Measurements from ENCODE around the gene MAP2K5.

The MAP2K5 gene

DNA sequence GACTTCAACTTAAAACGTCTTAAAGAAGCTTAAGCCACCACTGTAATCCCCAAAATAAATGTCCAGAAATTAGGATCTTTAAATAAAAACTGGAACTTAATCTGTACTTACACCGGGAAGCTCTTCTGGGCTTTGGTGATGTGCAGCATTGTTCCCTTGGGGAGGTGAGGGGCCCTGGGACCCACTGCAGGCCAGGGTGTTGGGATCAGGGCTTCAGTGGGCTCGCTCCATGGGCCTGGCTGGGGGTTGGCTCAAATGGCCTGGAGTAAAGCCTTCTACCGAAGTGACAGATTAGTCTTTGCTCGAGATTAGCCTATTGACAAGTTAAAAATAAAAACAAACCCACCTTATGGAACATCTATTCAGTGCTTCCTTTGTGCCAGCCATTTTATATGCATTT lies 303.5 kb downstream of the MAP2K5 start:
- no peak for DNase-seq (ENCODE audit: low read depth, low spot score)
- TF ChIP-seq, protein P1, sequence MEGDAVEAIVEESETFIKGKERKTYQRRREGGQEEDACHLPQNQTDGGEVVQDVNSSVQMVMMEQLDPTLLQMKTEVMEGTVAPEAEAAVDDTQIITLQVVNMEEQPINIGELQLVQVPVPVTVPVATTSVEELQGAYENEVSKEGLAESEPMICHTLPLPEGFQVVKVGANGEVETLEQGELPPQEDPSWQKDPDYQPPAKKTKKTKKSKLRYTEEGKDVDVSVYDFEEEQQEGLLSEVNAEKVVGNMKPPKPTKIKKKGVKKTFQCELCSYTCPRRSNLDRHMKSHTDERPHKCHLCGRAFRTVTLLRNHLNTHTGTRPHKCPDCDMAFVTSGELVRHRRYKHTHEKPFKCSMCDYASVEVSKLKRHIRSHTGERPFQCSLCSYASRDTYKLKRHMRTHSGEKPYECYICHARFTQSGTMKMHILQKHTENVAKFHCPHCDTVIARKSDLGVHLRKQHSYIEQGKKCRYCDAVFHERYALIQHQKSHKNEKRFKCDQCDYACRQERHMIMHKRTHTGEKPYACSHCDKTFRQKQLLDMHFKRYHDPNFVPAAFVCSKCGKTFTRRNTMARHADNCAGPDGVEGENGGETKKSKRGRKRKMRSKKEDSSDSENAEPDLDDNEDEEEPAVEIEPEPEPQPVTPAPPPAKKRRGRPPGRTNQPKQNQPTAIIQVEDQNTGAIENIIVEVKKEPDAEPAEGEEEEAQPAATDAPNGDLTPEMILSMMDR (IDR thresholded peaks at IDR 0.05; ENCODE audit: insufficient read depth, low read length, missing control alignments): no peak
- ChIA-PET POLR2A (no interaction called here), CTCF (interaction anchor here (1.3 to 3.0 kb wide), 2 partner anchors 17 to 345 kb away, joined by 3 to 15 read pairs; no protein-coding TSS in a partner anchor)
- H3K4me3 ChIP-seq (ENCODE audit: low read depth, low read length): no peak overlapping the region

- TF ChIP-seq, protein P1 (IDR thresholded peaks at IDR 0.05; ENCODE audit: insufficient read depth, low read length, missing control alignments): no peak
- no peak for DNase-seq (ENCODE audit: low read depth, low spot score)
- ChIA-PET CTCF (no interaction called here), POLR2A (no interaction called here)
- H3K4me3 ChIP-seq (ENCODE audit: low read depth, low read length): no peak overlapping the region
Measured at GRCh38 chr15:67849538-67849937, 307.0 kb downstream of the MAP2K5 start.

DNA sequence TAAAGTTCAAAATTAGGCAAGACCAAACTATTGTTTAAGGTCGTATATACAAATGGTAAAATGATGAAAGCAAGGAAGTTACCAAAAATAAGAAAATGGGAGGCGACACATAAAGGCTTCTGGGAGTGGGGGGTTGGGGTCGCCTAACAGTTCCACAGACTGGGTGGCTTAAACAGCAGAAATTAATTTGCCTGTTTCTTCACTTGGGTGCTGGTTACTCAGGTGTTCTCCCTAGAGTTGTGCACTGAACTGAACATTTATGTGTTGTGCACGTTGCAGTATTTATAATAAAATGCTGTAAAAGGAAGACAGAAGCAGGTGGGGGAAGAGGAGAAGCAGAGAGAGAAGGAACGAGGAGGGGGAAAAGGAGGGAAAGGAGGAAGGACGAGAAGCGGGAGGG lies 307.8 kb downstream of the MAP2K5 start:
- H3K4me3 ChIP-seq (ENCODE audit: low read depth, low read length): no peak overlapping the region
- TF ChIP-seq, protein P1 (IDR thresholded peaks at IDR 0.05; ENCODE audit: insufficient read depth, low read length, missing control alignments): no peak
- ChIA-PET CTCF (no interaction called here), POLR2A (interaction anchor here (0.9 kb wide), 1 partner anchor 9 kb away, joined by 4 read pairs; no protein-coding TSS in a partner anchor)
- DNase-seq (ENCODE audit: low read depth, low spot score): no peak

GRCh38 chr15:67850994-67851571 lies 308.6 kb downstream of the MAP2K5 start:
- POLR2A ChIA-PET: interaction anchor here (0.9 kb wide), 1 partner anchor 10 kb away, joined by 4 read pairs; no protein-coding TSS in a partner anchor
- CTCF ChIA-PET: no interaction called here
- no peak for DNase-seq (ENCODE audit: low read depth, low spot score)
- no peak overlapping the region for H3K4me3 ChIP-seq (ENCODE audit: low read depth, low read length)
- TF ChIP-seq, protein P1 (IDR thresholded peaks at IDR 0.05; ENCODE audit: insufficient read depth, low read length, missing control alignments): no peak

DNA sequence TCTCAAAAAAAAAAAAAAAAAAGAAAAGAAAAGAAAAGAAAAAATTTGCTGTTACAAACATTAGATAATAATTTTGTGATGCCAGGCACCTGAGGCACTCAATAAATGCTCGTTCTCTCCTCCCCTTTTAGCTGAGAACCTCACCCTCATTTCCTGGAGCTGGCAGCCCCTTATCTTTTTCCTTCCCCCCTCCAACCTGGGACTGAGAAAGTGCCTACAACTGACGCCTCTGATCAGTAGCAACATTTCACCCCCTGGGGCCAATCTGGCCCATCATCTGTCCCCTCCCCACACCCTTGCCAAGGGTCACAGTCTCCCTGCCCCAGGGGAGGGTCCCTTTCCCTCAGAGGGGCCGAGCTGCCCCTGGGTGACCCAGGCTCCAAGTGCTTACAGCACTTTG lies 309.9 kb downstream of the MAP2K5 start:
- TF ChIP-seq, protein P1 (IDR thresholded peaks at IDR 0.05; ENCODE audit: insufficient read depth, low read length, missing control alignments): no peak
- no peak for DNase-seq (ENCODE audit: low read depth, low spot score)
- H3K4me3 ChIP-seq (ENCODE audit: low read depth, low read length): no peak overlapping the region
- ChIA-PET POLR2A (no interaction called here), CTCF (interaction anchor here (1.3 to 2.6 kb wide), 2 partner anchors 9 to 11 kb away, joined by 3 to 25 read pairs; no protein-coding TSS in a partner anchor)

- ChIA-PET POLR2A (no interaction called here), CTCF (interaction anchor here (0.8 to 2.6 kb wide), 6 partner anchors 10 to 357 kb away, joined by 3 to 25 read pairs (median 4); no protein-coding TSS in a partner anchor)
- H3K4me3 ChIP-seq (ENCODE audit: low read depth, low read length): no peak overlapping the region
- no peak for DNase-seq (ENCODE audit: low read depth, low spot score)
- TF ChIP-seq, protein P1 (IDR thresholded peaks at IDR 0.05; ENCODE audit: insufficient read depth, low read length, missing control alignments): no peak
Measured at GRCh38 chr15:67853454-67853853, 311.0 kb downstream of the MAP2K5 start.

Measured in AG04449 (cell line).